Endothelial cell of coronary artery (primary cell): ENCODE data around the gene OR2T35. TPM values are rescaled to one million over a fixed set of nuclear protein-coding genes. Genes with fewer than 3 reads are reported as not detected.

ENCODE experiments used
- total RNA-seq: library from RNA; depleted of rRNA; stranded (reverse); fragments of >200 nt; gene quantifications from 2 replicates; pipeline ENCODE4 v1.2.3, GENCODE V29; 2014

OR2T35 gene, protein sequence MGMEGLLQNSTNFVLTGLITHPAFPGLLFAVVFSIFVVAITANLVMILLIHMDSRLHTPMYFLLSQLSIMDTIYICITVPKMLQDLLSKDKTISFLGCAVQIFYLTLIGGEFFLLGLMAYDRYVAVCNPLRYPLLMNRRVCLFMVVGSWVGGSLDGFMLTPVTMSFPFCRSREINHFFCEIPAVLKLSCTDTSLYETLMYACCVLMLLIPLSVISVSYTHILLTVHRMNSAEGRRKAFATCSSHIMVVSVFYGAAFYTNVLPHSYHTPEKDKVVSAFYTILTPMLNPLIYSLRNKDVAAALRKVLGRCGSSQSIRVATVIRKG
- total RNA-seq: not detected in 2 replicates

DNA sequence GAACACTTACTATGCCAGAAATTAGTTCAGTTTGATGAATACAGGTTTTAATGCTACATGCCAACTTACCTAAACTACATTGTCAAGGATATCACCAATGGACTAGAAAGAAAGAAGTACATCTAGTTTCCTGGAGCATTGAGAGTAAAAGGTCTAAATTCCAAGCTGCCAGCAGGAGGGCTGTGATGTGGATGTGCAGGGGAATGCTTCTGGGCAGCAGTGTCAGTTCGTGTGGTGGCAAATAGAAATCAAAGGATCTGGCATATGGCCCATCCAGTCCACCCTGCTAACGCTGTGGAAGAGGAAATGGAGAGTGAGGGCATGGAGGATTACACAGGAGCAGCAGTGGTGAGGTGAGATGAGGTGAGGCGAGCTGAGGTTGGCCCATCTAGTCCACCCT lies at the start of gene OR2T35:
Gene OR2T35, minus strand, starts transcription at position 101 of the 400 bp plus-strand sequence. CDS start 6,020 bp downstream, outside the sequence.

DNA sequence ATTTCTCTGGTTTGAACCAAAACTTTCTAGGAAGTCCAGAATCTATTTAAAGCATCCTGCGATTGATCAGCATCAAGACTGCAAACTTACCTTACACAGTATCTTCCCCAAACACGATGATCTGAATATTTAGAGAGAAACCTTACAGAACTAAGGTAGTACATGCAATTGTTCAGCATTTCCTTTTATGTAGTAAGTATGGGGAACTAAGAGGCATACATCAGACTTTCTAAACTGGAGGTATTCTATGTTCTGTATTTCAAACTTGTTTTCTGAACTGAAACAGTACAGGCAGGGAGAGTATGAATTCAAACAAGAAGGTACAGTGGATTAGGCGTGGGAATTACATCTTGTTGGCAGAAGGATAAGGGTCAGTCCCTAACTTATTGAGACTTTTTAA lies 10.3 kb upstream of the OR2T35 start, which contains the start of gene OR2T27:
Gene OR2T27, minus strand, starts transcription at position 175 of the 400 bp plus-strand sequence. CDS start 4,644 bp downstream, outside the sequence.

DNA sequence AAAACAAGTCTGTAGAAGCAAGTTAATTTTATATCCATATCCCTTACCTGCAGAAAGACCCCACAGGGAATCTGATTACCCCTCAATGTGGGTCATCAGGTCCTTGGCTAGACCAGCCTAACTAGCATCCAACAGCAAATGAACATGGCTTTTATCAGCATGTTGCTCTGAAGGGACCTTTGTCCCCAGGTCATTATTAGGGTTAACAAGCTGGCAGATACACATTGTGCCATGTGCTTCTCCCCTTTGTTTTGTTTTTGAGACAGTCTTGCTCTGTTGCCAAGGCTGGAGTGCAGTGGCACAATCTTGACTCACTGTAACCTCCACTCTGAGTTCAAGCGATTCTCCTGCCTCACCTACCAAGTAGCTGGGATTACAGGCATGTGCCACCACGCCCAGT lies 10.1 kb downstream of the OR2T35 start, which contains the start of gene OR2T11:
Gene OR2T11, minus strand, starts transcription at position 101 of the 400 bp plus-strand sequence. CDS start 7,963 bp downstream, outside the sequence.

DNA sequence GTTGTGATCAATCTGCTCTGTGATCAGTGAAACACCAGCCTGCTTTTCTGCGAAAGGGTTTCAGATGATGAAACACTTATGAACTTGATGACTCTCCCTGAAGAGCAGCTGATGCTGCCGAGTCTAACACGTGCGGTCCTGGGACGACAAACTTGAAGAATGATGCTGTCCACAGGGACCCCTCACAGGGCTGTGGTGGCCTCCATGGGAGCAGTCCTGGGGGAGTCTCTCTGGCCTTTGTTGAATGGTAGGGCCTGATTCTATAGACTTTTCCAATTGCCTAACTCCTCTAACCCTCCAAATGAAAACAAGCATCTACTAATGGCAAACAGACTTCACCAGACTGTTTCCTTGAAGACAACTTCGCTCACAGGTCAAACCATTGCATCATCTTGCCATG lies 47.5 kb downstream of the OR2T35 start, which contains the start of gene OR2T10:
Gene OR2T10, minus strand, starts transcription at position 112 of the 400 bp plus-strand sequence. CDS start 3,932 bp downstream, outside the sequence.

Other genes starting within 250 kb of the OR2T35 start
- not detected in 2 replicates for gene OR2T1, start 242.2 kb downstream of the OR2T35 start, total RNA-seq
- gene OR2T2, start 199.6 kb downstream of the OR2T35 start, total RNA-seq: not detected in 2 replicates
- gene OR2T3, start 171.9 kb downstream of the OR2T35 start, total RNA-seq: not detected in 2 replicates
- not detected in 2 replicates for gene OR2T5, start 156.7 kb downstream of the OR2T35 start, total RNA-seq
- gene OR2G6, start 137.2 kb downstream of the OR2T35 start, total RNA-seq: not detected in 2 replicates
- not detected in 2 replicates for gene OR2T29, start 82.5 kb downstream of the OR2T35 start, total RNA-seq
- gene OR2T34, start 70.5 kb downstream of the OR2T35 start, total RNA-seq: not detected in 2 replicates
- not detected in 2 replicates for gene OR2T10, start 47.6 kb downstream of the OR2T35 start, total RNA-seq
- gene OR2T11, start 10.2 kb downstream of the OR2T35 start, total RNA-seq: not detected in 2 replicates
- gene OR2T27, start 10.2 kb upstream of the OR2T35 start, total RNA-seq: not detected in 2 replicates
- not detected in 2 replicates for gene OR14I1, start 57.5 kb upstream of the OR2T35 start, total RNA-seq
- gene LYPD8, start 110.5 kb upstream of the OR2T35 start, total RNA-seq: 0.19 TPM in 1 of 2 replicates, not detected in the other
- 22.1 and 27.0 TPM in 2 replicates for gene SH3BP5L, start 180.6 kb upstream of the OR2T35 start, total RNA-seq
- gene ZNF672, start 192.9 kb upstream of the OR2T35 start, total RNA-seq: 17.2 and 18.4 TPM in 2 replicates
- gene ZNF692, start 213.8 kb upstream of the OR2T35 start, total RNA-seq: 9.4 and 18.4 TPM in 2 replicates